C4-2B (cell line): Measurements from ENCODE around the gene HID1.

Experiments used
- CTCF ChIP-seq: fragments of 450-650 bp; conservative IDR thresholded peaks from 2 replicates; pipeline ENCODE4 v1.5.1; 2017; ENCODE audit warnings: mild to moderate bottlenecking
- ZFX ChIP-seq: fragments of 450-650 bp; IDR thresholded peaks from 2 replicates; pipeline ENCODE4 v1.6.1; 2017

- TF ChIP-seq CTCF, result no peak
- no peak for TF ChIP-seq ZFX
Observed at GRCh38 chr17:74916851-74917199, 55.7 kb downstream of the HID1 start.
